Loucy (cell line): ENCODE data around the gene TBL1X.

Experiments
- H2AFZ ChIP-seq: fragments of 200-600 bp; sonication (generic); 2 replicates; pipeline ENCODE4 v1.6.0; 2016; ENCODE audit warnings: antibody characterized with exemption, mild to moderate bottlenecking, low read length, moderate library complexity
- H3F3A ChIP-seq: fragments of 200-600 bp; 2 replicates; pipeline ENCODE4 v1.6.0; 2016; ENCODE audit warnings: antibody characterized with exemption, low read depth, mild to moderate bottlenecking
- H3K27me3 ChIP-seq: fragments of 200-600 bp; sonication (generic); 2 replicates; pipeline ENCODE4 v1.6.1; 2014; ENCODE audit warnings: low read length, mild to moderate bottlenecking; ENCODE audit not compliant: insufficient read depth, poor library complexity, severe bottlenecking
- H3K36me3 ChIP-seq: fragments of 200-600 bp; sonication (generic); 2 replicates; pipeline ENCODE4 v1.6.1; 2016; ENCODE audit warnings: low read length; ENCODE audit not compliant: insufficient read depth
- H3K4me1 ChIP-seq: fragments of 200-600 bp; sonication (generic); 2 replicates; pipeline ENCODE4 v1.5.1; 2014; ENCODE audit warnings: low read length, mild to moderate bottlenecking; ENCODE audit not compliant: insufficient read depth, poor library complexity, severe bottlenecking
- H3K4me2 ChIP-seq: fragments of 200-600 bp; sonication (generic); 2 replicates; pipeline ENCODE4 v1.6.0; 2014; ENCODE audit warnings: antibody characterized with exemption, low read length, low read depth, mild to moderate bottlenecking; ENCODE audit not compliant: poor library complexity, severe bottlenecking
- H3K4me3 ChIP-seq: fragments of 200-600 bp; sonication (generic); 2 replicates; pipeline ENCODE4 v1.5.1; 2014; ENCODE audit warnings: low read length, mild to moderate bottlenecking, mixed read lengths; ENCODE audit not compliant: poor library complexity, severe bottlenecking
- H3K79me2 ChIP-seq: fragments of 200-600 bp; sonication (generic); 2 replicates; pipeline ENCODE4 v1.6.1; 2014; ENCODE audit warnings: low read length; ENCODE audit not compliant: insufficient read depth
- H3K9ac ChIP-seq: fragments of 200-600 bp; sonication (generic); 2 replicates; pipeline ENCODE4 v1.6.0; 2014; ENCODE audit warnings: mild to moderate bottlenecking, low read depth, low read length, moderate library complexity; ENCODE audit not compliant: poor library complexity, severe bottlenecking
- H3K9me2 ChIP-seq: fragments of 200-600 bp; sonication (generic); replicated peaks from 2 replicates; pipeline ENCODE4 v1.6.1; 2016; ENCODE audit warnings: low read depth, low read length, mixed read lengths
- H3K9me3 ChIP-seq: fragments of 200-600 bp; sonication (generic); 2 replicates; pipeline ENCODE4 v1.6.1; 2014; ENCODE audit warnings: mild to moderate bottlenecking, antibody characterized with exemption, low read length, low read depth; ENCODE audit not compliant: insufficient read depth
- H4K20me1 ChIP-seq: fragments of 200-600 bp; sonication (generic); 2 replicates; pipeline ENCODE4 v1.6.0; 2014; ENCODE audit warnings: antibody characterized with exemption, low read length, mild to moderate bottlenecking; ENCODE audit not compliant: insufficient read depth, poor library complexity, severe bottlenecking
- CTCF ChIP-seq: fragments of 200-600 bp; sonication (generic); conservative IDR thresholded peaks from 2 replicates; pipeline ENCODE4 v1.5.1; 2014; ENCODE audit warnings: mild to moderate bottlenecking, antibody characterized with exemption, low read length
- EZH2phosphoT487 ChIP-seq: fragments of 200-600 bp; IDR thresholded peaks from 2 replicates; pipeline ENCODE4 v1.6.1; 2018; ENCODE audit warnings: antibody characterized with exemption, mild to moderate bottlenecking, moderate library complexity, borderline replicate concordance

The TBL1X gene

GRCh38 chrX:9577555-9577954 is 112.7 kb downstream of the TBL1X start:
- Histone ChIP-seq H3K4me2 (no peak overlapping the region), H4K20me1 (no peaks in the 10 kb centered on the region), H3K27me3 (no peaks in the 10 kb centered on the region), H3K4me3 (no peak overlapping the region), H3K79me2 (no peaks in the 10 kb centered on the region), H3K9me3 (no peaks in the 10 kb centered on the region), H3K4me1 (peaks cover 5% of the 10 kb centered on the region), H3K9ac (no peak overlapping the region), H3F3A (no peaks in the 10 kb centered on the region), H3K9me2 (no peaks in the 10 kb centered on the region), H2AFZ (no peak overlapping the region), H3K36me3 (no peaks in the 10 kb centered on the region)
- TF ChIP-seq EZH2phosphoT487, result no peak
- TF ChIP-seq CTCF, result no peak

GRCh38 chrX:9578083-9578779 is 113.4 kb downstream of the TBL1X start:
- Histone ChIP-seq H3K4me3 (no peak overlapping the region), H3K9me2 (no peaks in the 10 kb centered on the region), H3K27me3 (no peaks in the 10 kb centered on the region), H3F3A (no peaks in the 10 kb centered on the region), H3K4me2 (no peak overlapping the region), H3K79me2 (no peaks in the 10 kb centered on the region), H3K4me1 (peaks cover 5% of the 10 kb centered on the region), H3K36me3 (no peaks in the 10 kb centered on the region), H4K20me1 (no peaks in the 10 kb centered on the region), H3K9me3 (no peaks in the 10 kb centered on the region), H3K9ac (no peak overlapping the region), H2AFZ (no peak overlapping the region)
- no peak for TF ChIP-seq CTCF
- TF ChIP-seq EZH2phosphoT487, result no peak

- Histone ChIP-seq H3K4me2 (no peak overlapping the region), H3K4me1 (no peaks in the 10 kb centered on the region), H3K9me3 (no peaks in the 10 kb centered on the region), H3K9me2 (no peaks in the 10 kb centered on the region), H3K27me3 (no peaks in the 10 kb centered on the region), H3K36me3 (no peaks in the 10 kb centered on the region), H2AFZ (no peak overlapping the region), H3K9ac (no peak overlapping the region), H4K20me1 (peaks cover 3% of the 10 kb centered on the region), H3F3A (no peaks in the 10 kb centered on the region), H3K4me3 (no peak overlapping the region), H3K79me2 (no peaks in the 10 kb centered on the region)
- TF ChIP-seq CTCF, result no peak
- no peak for TF ChIP-seq EZH2phosphoT487
Observed at GRCh38 chrX:9581771-9582385, 117.0 kb downstream of the TBL1X start.
